Activated naive CD8-positive, alpha-beta T cell treated with anti-CD3 and anti-CD28 coated beads, Interleukin-2, amount 50 U/mL, for 16 hours (primary cell): Measurements from ENCODE around the gene OR14K1.
"Not testable (repeated sequence)": the region's sequence is repeated elsewhere in the genome, so short reads cannot be mapped to it uniquely, and the experiment has no call there.

Source experiments
- DNase-seq: peaks from one replicate; pipeline ENCODE4 v3.0.0-alpha.2; 2020; ENCODE audit warnings: low read depth, low spot score

The OR14K1 gene, protein sequence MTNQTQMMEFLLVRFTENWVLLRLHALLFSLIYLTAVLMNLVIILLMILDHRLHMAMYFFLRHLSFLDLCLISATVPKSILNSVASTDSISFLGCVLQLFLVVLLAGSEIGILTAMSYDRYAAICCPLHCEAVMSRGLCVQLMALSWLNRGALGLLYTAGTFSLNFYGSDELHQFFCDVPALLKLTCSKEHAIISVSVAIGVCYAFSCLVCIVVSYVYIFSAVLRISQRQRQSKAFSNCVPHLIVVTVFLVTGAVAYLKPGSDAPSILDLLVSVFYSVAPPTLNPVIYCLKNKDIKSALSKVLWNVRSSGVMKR

DNA sequence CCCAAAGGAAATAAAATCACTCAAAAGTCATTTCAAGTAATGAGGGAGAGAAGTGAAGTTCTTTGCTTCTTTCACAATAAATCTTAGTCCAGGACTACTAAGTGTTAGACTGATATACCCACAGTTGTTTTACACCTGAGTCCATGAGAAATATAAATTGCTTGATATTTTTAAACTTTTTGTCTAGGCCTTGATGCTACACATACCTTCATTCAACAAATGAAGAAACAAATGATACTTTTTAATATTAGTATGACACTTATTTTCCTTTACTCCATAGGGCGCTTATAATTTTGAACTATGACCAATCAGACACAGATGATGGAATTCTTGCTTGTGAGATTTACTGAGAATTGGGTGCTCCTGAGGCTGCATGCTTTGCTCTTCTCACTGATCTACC is at the start of gene OR14K1:
Gene OR14K1, plus strand, starts transcription at position 301 of the 400 bp plus-strand sequence. Its CDS starts 0 bp downstream, at position 301.
- DNase-seq: no peak

DNA sequence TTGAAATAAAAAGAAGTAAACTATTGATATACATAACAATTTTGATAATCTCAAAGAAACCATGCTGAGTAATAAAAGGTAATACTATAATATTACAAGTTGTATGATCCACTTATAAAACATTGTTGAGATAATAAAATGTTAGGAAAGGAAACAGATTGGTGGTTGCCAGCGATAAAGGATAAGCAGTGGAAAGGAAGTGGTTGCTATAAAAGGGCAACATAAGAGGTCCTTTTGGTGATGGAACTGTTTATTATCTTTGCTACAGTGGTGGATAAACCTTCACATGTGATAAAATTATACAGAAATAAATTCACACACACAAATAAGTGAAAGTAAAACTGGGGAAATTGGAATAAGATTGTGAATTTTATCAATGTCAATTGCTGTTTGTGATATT is 37.1 kb upstream of the OR14K1 start:
- no peak for DNase-seq

DNA sequence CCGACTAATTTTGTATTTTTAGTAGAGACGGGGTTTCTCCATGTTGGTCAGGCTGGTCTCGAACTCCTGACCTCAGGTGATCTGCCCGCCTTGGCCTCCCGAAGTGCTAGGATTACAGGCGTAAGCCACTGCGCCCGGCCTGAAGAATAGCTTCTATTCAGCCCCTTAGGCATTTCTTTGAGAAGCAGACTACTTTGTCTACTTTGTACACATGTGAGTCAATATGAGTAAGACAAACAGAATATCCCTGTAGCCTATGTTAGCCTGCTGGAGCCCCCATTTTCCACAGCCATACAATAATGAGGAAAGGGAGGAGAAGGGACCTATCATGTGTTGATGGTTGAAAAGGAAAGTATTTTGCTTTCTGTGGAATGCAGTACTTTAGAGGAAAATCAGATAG is 27.7 kb upstream of the OR14K1 start:
- DNase-seq: not testable (repeated sequence)

DNA sequence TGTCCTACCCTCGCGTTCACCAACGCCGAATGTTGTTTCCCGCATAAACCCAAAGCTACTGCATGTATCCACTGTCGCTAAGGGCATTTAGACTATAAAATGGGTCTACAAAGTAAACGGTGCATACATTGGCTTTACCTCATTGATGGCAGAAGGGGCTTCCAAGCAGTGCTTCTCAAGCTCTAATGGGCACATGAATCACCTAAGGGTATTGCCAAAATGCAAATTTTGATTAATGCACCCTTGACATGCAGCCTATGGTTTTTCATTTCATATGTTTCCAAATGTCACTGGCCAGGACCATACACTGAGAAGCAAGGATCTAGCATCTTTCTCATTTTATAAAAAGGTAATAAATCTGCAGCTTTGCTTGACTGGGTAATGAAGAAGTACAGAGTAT is 24.7 kb upstream of the OR14K1 start:
- no peak for DNase-seq

DNA sequence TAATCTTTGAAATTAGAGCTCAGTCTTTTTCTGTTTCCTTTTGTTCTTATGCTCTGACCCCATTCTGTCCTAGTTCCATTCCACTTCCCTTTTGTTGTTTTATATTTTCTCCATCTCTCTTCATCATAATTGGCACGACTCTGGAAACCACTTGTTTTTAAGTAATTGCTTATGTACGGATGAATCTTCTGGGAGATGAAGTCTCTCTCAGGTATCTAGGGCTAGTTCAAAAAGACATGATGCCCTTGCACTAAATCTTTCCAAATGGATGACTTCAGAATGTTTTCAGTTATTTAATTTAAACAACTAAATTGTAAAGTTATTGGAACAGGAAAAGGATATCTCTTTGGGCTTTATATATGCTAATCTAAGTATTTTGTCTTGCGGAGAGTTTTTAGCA is 21.9 kb upstream of the OR14K1 start, which contains the start of gene OR6F1:
Gene OR6F1, minus strand, starts transcription at position 101 of the 400 bp plus-strand sequence. CDS start 3,891 bp downstream, outside the sequence.
- no peak for DNase-seq

DNA sequence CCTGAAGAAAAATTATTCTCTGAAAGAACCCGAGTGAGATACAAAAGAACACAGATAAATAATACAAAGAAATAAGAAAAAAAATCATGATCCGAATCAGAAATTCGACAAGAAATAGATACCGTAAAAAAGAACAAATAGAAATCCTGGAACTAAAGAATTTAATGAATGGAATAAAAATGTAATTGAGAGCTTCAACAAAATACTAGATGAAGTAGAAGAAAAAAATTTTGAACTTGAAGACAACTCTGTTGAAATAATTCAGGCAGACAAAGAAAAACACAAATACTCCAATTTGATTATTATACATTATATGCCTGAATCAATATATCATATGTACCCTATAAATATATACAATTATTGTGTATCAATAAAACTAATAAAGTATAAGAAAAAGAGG is 17.2 kb upstream of the OR14K1 start:
- no peak for DNase-seq

DNA sequence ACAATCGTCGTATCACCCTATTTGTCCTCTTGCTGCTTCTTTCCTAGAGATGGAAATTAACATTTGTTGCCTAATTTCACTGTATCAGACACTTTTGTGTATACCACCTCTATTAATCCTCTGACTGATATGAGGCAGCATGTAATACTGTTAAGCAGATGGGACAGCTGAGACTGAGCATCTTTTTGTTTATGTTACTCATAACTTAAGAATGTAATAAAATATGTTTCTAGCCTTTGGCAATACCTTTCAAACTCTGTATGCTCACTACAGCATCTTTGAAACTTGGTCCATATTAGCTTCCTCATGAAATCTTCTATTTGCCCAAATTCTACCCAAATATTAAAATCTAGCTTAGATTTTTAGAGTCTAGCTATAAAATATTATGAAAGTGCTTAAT is 2.3 kb downstream of the OR14K1 start:
- DNase-seq: no peak

DNA sequence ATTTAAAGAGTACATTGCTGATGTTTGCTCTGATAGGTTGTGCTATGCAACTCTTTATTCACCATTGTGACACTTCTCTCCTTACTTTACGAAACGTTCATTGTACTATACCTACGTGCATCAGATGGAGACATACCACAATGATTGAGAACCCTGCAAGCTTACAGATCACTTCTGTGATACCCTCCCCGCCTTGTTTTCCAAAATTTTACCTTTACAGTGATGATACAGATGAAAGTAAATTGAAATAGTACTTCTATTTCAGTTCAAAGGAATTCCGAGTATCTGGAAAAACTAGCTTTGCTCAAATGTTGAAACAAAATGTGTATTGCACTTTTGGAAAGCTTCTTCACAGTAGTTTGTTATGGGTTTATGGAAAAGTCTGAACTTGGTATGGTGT is 3.3 kb downstream of the OR14K1 start:
- DNase-seq: no peak

DNA sequence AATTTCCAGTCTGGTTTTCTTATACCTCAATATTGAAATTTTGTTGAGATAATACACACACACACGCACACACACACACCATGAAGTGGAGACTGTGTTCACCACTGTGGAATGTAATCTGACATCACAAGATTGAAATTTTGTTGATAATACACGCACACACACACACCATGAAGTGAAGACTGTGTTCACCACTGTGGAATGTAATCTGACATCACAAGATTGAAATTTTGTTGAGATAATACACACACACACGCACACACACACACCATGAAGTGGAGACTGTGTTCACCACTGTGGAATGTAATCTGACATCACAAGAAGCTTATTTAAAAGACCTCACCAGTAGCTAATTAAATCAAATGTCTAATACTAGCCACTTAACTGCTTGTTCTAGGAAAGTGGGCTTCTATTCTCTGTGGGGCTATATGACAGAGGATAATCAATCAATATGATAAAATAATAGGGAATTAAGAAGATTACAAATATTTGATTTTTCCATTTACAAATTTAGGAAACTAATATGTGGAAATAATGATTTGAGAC is 3.9 kb downstream of the OR14K1 start:
- not testable (repeated sequence) for DNase-seq

DNA sequence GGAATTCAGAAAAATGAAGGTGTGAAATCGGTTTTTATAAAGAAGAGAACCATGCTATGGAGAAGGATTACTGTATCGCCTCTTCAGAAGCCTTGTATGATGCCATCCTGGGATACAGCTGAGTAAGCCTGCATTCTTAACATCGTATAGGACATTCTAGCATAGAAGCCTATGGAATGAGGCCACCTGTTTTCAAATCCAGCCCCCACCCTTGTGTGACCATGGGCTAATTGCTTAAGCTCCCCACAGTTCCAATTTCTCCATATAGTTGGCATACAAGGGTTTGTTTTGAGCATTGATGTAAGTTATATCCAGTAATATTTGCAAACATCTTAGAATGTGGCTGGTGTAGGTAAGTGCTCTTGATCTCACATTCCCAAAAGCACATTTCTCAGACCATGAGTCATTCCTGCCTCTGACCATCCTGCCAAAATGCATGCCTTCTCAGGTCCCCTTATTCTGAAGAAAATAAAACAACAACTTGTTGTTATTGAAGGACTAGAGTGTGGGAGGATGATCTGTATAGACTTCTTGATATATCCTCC is 8.0 kb downstream of the OR14K1 start:
- DNase-seq: no peak

DNA sequence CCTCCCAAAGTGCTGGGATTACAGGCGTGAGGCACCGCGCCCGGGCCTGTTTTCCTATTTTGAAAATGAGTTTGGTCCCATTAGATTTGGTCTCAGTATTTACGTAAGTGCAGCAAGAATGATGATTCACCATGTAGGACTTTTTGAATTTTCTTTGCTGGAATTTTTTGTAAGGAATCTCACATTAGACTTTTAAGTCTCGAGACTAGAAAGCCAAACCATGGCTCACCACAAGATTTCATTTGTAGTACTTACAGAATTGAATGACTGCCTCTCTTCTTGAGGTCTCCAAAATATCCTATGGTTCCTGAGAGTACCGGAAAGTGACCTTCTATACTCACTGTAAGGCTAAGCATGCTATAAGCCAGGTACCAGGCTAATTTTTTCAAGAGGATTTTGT is 9.2 kb downstream of the OR14K1 start:
- no peak for DNase-seq

DNA sequence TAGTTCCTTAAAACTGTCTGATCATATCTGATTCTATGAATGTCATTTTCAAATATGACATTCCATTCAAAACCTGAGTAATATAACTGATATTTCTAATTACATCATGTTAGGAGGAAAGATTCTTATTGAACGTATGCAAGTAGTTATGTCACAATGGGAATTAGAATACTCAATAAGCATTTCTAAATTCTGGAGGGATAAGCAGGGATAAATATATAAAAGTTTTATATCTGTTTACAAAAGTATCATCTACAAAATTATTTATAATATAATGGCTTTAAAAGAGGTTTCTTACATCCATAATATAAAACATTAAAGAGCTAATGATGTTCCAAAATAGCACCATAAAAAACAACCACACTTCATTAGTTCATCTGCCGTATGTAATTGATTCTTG is 9.6 kb downstream of the OR14K1 start, which contains the start of gene OR14A2:
Gene OR14A2, minus strand, starts transcription at position 101 of the 400 bp plus-strand sequence.
- no peak for DNase-seq

DNA sequence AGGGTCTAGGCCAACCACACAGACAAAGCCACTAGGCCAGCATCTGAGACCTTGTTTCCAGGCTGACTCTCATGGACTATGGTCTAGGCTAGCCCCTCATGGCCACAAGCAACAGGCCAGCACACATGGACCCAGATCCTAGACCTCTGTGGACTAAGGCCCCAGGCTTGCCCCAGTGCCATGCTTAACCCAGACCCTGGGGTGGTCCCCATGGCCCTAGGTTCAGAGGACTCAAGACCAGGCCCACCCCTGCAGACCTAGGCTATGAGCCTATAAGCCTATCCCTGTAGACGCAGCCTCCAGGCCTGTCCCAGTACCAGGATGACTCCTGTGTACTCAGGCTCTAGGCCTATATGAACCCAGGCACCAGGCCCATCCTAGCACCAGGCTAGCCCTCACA is 11.5 kb downstream of the OR14K1 start:
- DNase-seq: no peak

DNA sequence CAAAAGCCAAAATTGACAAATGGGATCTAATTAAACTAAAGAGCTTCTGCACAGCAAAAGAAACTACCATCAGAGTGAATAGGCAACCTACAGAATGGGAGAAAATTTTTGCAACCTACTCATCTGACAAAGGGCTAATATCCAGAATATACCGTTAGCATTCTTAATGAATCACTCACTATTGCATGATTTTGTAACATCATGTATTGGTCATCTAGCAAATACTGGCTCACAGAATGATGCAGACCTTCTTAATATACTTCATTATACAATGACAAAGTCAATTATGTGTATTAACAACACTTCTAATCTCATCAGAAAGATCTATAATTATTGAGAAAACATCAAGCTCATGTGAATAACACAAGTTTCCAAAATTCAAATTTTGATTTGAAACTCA is 15.9 kb downstream of the OR14K1 start:
- DNase-seq: not testable (repeated sequence)

DNA sequence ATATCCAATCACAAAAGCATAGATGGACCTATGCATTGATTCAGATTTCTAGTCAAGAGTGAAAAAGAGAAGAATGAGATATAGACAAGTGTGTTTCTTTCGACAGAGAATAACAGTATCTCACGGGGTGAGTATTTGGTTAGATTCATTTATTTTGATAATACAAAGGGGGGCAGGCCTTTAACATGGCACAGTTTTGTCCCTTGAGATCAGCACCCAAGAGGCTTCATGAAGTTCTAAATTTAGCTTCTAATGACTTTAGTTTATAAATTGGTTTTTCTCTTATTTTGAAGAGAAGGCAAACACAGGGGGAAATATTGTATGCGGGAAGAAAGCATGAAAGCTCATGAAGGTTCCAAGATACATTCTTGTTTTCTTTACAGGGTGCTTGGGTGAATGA is 22.0 kb downstream of the OR14K1 start, which contains the start of gene OR1C1:
Gene OR1C1, minus strand, starts transcription at position 101 of the 400 bp plus-strand sequence. CDS start 2,150 bp downstream, outside the sequence.
- DNase-seq: no peak

DNA sequence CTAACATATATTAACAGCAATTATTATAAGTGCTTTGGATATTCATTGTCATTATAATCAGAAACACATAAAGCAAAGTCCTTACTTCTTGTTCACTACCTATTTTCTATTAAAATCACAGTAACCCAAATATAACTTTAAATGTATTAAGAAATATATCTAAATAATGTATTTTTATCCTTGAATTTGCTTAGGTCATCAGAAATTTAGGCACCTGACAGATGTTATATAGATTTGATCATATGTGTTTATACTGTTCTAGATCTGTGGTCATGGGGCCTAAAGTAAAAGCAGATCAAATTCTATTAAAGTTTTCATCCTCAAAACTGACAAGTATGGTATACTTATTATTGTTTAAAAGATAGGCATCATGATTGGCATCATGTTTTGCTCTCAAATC is 31.2 kb downstream of the OR14K1 start:
- DNase-seq: no peak
